ENCODE data around the gene STPG4. TPM values are rescaled to one million over a fixed set of nuclear protein-coding genes. Genes with fewer than 3 reads are reported as not detected.

The STPG4 gene
- total RNA-seq, 1 donor from 2014 or later = not detected

DNA sequence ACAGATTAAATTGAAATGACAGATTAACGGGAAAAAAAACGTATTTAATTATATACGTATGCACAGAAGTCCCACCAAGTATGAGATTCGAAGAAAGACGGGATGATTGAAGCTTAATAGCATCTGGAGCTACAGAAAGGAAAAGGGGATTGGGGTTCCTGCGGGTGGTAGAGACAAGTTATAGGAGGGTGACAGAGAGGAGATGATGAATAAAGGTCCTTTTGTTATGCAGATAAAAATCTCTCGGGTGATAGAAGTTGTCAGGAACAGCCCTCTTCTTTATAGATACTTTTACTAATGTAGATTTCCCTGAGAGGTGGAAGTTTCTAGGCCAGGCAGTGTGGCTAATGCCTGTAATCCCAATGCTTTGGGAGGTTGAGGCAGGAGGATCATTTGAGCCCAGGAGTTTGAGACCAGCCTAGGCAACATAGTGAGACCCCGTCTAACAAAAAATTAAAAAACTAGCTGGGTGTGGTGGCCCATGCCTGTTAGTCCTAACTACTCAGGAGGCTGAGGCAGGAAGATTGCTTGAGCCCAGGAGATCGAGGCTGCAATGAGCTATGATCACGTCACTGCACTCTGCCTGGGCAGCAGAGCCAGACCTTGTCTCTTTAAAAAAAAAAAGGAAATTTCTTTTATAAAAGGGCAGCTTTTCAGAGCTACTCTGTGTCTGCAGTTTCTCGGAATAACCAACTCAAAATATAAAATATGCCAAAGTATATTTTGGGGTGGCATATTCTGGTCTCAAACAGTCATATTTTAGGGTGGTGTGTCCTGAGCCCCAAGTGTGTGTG is 113.0 kb downstream of the STPG4 start:
- Histone ChIP-seq H3K4me1 (peaks cover 71% of the 10 kb centered on the region), H3K27me3 (ENCODE audit: low read depth) (no peaks in the 10 kb centered on the region), H3K36me3 (peaks cover 14% of the 10 kb centered on the region), H3K9me3 (replicated peaks) (no peaks in the 10 kb centered on the region), H3K27ac (replicated peaks) (peak overlapping the region; percentile 91), H3K4me3 (no peak overlapping the region)
- intact Hi-C loops (cut with micrococcal nuclease) = no loop called here
- no peak for DNase-seq
- TF ChIP-seq, protein P1, sequence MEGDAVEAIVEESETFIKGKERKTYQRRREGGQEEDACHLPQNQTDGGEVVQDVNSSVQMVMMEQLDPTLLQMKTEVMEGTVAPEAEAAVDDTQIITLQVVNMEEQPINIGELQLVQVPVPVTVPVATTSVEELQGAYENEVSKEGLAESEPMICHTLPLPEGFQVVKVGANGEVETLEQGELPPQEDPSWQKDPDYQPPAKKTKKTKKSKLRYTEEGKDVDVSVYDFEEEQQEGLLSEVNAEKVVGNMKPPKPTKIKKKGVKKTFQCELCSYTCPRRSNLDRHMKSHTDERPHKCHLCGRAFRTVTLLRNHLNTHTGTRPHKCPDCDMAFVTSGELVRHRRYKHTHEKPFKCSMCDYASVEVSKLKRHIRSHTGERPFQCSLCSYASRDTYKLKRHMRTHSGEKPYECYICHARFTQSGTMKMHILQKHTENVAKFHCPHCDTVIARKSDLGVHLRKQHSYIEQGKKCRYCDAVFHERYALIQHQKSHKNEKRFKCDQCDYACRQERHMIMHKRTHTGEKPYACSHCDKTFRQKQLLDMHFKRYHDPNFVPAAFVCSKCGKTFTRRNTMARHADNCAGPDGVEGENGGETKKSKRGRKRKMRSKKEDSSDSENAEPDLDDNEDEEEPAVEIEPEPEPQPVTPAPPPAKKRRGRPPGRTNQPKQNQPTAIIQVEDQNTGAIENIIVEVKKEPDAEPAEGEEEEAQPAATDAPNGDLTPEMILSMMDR (IDR thresholded peaks at IDR 0.05; ENCODE audit: borderline replicate concordance) = no peak

DNA sequence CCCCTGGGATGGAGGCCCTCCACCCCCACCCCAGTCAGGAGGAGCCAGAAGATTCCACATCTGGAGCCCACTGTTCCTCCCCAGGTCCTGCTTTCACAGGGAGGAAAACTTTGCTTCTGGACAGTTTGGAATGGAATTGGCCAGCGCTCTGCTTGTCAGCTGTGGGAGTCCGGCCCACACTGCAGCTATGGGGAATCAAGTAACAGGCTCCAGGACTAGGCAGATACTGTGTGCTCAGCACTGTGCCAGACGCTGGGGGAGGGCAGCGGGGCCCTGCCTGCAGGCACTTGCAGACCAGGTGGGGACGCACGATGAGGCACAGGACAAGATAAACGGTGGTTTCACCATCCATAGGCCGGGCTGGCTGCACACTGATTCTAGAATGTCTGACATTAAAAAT is 114.0 kb downstream of the STPG4 start:
- intact Hi-C loops (cut with micrococcal nuclease) = no loop called here
- Histone ChIP-seq H3K36me3 (peaks cover 4% of the 10 kb centered on the region), H3K9me3 (replicated peaks) (no peaks in the 10 kb centered on the region), H3K27ac (replicated peaks) (peak overlapping the region; percentile 91), H3K4me3 (peak overlapping the region; percentile 2), H3K4me1 (peaks cover 78% of the 10 kb centered on the region), H3K27me3 (ENCODE audit: low read depth) (no peaks in the 10 kb centered on the region)
- TF ChIP-seq, protein P1 (IDR thresholded peaks at IDR 0.05; ENCODE audit: borderline replicate concordance) = no peak
- DNase-seq = peak; percentile 78

DNA sequence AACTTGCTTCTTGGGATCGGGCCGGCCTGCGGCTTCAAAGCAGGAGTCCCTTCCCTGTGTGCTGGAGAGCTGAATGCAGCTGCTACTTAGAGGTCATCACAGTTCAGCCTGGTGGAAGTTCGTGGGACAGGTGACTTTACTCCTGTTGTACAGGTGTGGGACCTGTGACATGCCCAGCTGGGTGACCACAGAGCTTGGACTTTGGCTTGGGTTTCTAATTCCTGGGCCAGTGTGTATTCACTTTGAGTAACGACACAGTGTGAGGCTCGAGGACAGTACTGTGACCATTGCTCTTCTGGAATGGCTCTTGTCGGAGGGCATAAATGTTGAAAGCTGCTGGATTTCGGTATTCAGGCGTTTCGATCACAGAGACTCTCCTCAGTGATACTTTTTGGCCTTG is 114.5 kb downstream of the STPG4 start:
- intact Hi-C loops (cut with micrococcal nuclease) = no loop called here

DNA sequence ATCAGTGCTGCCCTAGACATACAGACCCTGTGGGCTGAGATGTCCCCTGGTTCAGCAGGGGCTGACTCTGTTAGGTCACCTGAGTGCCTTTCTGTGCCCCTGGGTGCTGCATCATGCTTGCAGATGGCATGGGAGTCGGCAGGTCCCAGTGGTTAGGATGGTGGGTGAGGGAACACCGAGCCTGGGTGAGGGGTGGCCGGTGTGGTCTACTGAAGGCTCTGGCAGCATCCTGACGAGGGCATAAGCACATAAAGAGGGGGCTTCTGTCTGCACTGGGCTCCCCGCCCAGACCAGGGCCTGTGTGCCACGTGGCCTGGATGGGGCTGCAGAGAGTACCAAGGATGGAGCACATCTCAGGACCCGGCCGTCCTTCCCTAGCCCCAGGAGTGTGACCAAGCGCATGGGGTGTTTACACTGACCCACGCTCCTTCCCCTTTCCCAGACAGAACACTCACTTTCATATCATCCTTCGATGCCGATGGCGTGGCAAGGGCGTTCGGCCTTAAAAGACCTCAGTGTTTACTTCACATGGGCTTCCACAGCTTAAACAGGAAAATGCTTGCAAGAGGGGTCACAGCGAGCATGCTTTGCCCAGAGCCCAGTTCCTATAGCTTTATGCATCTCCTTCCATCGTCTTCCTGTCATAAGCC is 115.1 kb downstream of the STPG4 start:
- TF ChIP-seq, protein P1 (IDR thresholded peaks at IDR 0.05; ENCODE audit: borderline replicate concordance) = no peak
- Histone ChIP-seq H3K27me3 (ENCODE audit: low read depth) (no peaks in the 10 kb centered on the region), H3K4me3 (no peak overlapping the region), H3K4me1 (peaks cover 89% of the 10 kb centered on the region), H3K9me3 (replicated peaks) (no peaks in the 10 kb centered on the region), H3K27ac (replicated peaks) (peak overlapping the region; percentile 91), H3K36me3 (no peaks in the 10 kb centered on the region)
- intact Hi-C loops (cut with micrococcal nuclease) = no loop called here
- no peak for DNase-seq

More for the DNA sequence above, 114.5 kb downstream of the STPG4 start:
- peaks cover 83% of the 10 kb centered on the region for H3K4me1 ChIP-seq
- no peaks in the 10 kb centered on the region for H3K9me3 ChIP-seq (replicated peaks)
- TF ChIP-seq, protein P1 (IDR thresholded peaks at IDR 0.05; ENCODE audit: borderline replicate concordance) = no peak
- H3K4me3 ChIP-seq = peak overlapping the region; percentile 2
- H3K27me3 ChIP-seq (ENCODE audit: low read depth) = no peaks in the 10 kb centered on the region
- no peaks in the 10 kb centered on the region for H3K36me3 ChIP-seq
- DNase-seq = no peak
- H3K27ac ChIP-seq (replicated peaks) = peak overlapping the region; percentile 91

DNA sequence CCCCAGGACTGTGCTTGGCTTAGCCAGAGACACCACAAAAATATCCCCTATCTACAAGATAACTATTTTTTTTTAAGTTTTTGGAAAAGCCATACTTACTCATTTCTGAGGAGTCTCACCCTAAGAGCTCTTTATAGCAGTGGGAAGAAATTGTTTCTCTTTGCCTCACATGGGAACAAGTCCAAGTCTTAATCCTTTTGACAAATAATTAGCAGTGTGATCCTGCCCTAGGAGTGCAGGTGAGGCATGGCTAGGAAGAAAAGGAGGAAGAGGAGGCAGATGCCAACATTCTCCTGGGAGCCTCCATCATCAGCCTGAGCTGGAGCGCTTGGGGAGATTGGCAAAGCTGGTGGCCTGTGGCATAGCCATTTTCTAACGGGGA is 115.6 kb downstream of the STPG4 start:
- H3K4me1 ChIP-seq = peaks cover 94% of the 10 kb centered on the region
- H3K4me3 ChIP-seq = no peak overlapping the region
- no peaks in the 10 kb centered on the region for H3K36me3 ChIP-seq
- no peaks in the 10 kb centered on the region for H3K9me3 ChIP-seq (replicated peaks)
- H3K27me3 ChIP-seq (ENCODE audit: low read depth) = no peaks in the 10 kb centered on the region
- intact Hi-C loops (cut with micrococcal nuclease) = no loop called here
- TF ChIP-seq, protein P1 (IDR thresholded peaks at IDR 0.05; ENCODE audit: borderline replicate concordance) = no peak
- H3K27ac ChIP-seq (replicated peaks) = peak overlapping the region; percentile 91
- no peak for DNase-seq

All from left ventricle myocardium inferior (tissue), 1 donor.